ENCODE measurements around the gene CSMD2.

GRCh38 chr1:33841494-33841893 is 323.5 kb downstream of the CSMD2 start:
- TF ChIP-seq CTCF (IDR thresholded peaks at IDR 0.05; ENCODE audit: borderline replicate concordance, extremely low read depth, low read length, poor library complexity, severe bottlenecking) (no peak), EZH2 (IDR thresholded peaks at IDR 0.05; ENCODE audit: borderline replicate concordance, low read depth, low read length, severe bottlenecking) (no peak)
